ENCODE measurements around the gene DPYD.
"Not testable (repeated sequence)": the region's sequence is repeated elsewhere in the genome, so short reads cannot be mapped to it uniquely, and the experiment has no call there.

The DPYD gene

DNA sequence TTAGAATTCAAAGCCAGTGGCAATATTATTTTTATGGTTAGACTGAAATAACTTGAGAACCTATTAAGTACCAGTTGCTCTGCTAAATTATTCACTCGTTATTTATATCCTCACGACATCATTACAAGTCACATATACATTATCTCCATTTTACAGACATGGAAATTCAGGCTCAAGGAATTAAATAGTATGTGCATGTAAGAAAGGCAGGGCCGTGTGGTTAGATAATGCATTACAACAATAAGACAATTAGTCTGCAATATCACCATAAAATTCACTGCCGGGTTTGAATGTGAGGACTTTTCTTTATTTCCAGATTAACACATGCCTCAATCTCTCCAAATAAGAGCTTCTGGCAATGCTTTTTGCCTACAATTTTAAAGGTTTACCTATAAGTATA, 675.8 kb downstream of the DPYD start:
- in situ Hi-C loops (cut with MboI; ENCODE audit: low sequenced_read_pairs) = no loop called here

DNA sequence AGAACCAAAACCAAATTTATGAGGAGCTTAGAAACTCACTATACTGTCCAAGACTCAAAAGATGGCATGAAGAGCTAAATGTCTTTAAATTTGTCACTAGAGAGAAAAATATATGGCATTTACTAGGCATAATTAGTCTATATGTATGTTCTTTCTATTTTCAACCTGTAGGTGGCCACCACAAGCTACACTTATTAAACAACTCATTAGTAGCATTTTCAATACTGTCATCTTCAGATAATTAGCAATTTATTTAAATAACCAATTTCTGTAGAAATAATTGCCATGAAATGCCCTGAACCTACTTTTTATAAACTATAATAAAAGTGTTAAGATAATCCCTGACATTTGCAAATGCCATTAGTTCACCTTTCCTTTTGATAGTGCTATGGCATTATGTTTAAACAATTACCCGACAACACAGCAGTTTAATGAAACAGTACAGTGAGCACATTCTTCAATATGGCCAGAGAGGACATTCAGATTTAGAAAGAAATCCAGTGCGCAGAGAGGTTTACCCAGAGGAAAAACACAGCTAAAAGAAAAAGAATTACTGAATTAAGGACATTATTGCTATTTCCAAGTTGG, 676.8 kb downstream of the DPYD start:
- in situ Hi-C loops (cut with MboI; ENCODE audit: low sequenced_read_pairs) = no loop called here

DNA sequence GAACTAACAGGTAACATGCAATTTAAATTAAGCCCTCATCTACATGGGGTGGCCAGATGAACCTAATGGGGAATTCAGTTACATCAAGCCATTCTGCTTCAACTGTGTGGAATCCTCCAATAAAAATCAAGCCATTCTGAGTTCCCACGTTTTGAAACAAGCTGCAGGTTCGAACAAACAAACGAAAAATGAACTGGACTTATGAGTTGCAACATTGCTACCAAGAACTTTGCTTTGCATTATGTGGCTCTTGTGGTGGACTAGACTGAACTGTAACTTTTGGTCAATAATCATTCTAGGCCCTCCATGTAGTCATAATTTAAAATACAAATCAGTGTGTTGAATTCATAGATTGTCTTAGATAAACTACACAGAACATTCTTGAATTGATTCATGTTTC, 682.0 kb downstream of the DPYD start:
- in situ Hi-C loops (cut with MboI; ENCODE audit: low sequenced_read_pairs) = no loop called here

DNA sequence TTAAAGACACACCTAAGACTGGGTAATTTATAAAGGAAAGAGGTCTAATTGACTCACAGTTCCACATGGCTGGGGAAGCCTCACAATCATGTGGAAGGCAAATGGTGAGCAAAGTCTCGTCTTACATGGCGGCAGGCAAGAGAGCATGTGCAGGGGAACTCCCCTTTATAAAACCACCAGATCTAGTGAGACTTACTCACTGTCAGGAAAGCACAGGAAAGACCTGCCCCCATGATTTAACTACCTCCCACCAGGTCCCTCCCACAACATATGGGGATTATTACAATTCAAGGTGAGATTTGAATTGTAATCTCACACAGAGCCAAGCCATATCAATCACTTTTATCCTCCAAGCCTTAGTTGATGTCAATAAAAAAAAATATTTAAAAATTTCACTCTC, 689.5 kb downstream of the DPYD start:
- in situ Hi-C loops (cut with MboI; ENCODE audit: low sequenced_read_pairs) = not testable (repeated sequence)

DNA sequence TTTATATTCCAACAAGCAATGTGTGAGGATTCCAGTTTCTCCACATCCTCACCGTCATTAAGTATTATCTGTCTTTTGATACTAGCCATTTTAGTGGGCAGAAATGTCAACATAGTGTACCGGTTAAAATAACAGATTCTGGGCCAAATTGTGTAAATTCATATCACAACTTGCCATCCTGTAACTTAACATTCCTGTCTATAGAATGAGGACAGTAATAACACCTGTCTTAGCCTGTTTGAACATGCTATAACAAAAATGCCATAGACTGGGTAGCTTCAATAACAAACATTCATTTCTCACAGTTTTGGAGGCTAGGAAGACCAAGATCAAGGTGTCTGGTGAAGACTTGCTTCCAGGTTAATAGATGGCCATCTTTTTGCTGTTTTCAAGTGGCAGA, 708.2 kb downstream of the DPYD start:
- in situ Hi-C loops (cut with MboI; ENCODE audit: low sequenced_read_pairs) = no loop called here

DNA sequence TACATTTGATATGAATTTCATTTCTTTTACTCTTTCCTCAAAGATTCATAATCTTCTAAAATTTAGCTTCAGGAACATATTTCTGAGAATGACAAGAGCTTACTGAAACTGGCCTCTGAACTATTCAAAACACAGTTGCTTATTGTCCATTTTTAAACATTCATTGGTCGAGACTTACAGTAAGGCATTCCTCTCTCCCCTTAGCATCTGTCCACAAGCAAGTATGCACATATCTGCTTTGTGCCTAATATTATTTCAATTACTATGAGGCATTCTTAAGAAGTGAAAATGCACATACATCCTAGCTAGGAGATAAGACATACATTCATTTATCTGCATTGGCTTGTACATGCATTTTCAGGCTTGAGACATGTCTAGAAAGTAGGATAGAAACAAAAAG, 710.5 kb downstream of the DPYD start:
- in situ Hi-C loops (cut with MboI; ENCODE audit: low sequenced_read_pairs) = no loop called here

DNA sequence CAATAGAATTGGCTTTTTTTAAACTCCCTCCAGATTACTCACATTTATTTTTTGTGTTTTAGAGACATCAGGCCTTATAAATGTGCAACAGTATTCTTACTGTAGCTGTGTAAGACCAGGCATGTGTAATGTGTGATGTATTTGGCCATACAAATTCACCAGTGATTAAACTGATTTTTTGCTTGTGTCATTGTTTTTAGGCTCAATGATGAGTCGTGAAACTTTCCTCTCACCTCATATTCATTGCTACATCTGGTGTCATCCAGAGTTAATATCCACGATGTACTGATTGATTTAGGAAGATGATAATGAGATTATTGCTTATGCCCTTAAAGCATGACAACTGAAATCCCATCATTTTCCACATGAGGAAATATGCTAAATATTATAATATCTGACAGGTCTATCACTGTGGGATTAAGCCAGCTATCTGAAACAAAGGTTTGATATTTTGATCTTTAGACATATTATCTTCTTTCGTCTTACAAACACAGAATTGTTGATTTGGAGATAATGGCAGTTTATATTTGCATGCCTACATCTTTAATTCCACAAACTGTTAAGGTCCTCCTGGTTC, 711.4 kb downstream of the DPYD start:
- in situ Hi-C loops (cut with MboI; ENCODE audit: low sequenced_read_pairs) = no loop called here

DNA sequence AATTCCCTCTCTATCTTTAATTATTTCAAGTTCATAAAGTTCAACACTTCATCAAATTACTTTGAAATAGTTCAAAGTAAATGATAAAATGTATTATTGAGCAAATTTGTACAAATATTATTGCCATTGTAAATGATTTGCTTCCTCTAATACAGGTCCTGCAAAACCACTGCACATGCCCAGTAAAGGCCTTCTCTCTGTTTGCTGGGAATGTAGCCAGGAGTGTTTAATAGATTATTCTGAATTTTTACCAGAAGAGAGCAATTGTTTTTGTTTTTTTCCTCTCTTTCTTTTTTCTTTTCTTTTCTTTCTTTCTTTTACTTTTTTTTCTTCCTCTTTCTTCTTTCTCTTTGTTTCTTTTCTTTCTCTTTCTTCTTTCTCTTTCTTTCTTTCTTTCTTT, 713.0 kb downstream of the DPYD start:
- in situ Hi-C loops (cut with MboI; ENCODE audit: low sequenced_read_pairs) = no loop called here

DNA sequence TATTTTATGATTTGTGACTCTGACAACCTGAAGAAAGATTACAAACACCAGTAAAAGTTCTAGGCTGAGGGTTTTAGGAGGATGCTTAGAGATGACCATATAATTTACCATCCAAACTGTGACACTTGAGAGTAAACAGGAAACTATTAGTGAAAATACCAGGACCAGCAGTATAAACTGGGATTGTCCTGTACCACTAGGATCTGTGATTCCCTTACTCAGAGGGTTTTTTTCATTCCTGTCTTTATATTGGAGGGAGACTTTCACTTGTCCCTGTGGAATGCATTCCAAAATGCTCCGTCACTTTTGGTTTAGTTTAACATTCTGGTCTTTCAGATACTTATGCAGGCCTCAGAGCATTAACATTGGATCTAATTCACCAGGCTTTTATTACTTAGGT, 716.4 kb downstream of the DPYD start:
- in situ Hi-C loops (cut with MboI; ENCODE audit: low sequenced_read_pairs) = no loop called here

DNA sequence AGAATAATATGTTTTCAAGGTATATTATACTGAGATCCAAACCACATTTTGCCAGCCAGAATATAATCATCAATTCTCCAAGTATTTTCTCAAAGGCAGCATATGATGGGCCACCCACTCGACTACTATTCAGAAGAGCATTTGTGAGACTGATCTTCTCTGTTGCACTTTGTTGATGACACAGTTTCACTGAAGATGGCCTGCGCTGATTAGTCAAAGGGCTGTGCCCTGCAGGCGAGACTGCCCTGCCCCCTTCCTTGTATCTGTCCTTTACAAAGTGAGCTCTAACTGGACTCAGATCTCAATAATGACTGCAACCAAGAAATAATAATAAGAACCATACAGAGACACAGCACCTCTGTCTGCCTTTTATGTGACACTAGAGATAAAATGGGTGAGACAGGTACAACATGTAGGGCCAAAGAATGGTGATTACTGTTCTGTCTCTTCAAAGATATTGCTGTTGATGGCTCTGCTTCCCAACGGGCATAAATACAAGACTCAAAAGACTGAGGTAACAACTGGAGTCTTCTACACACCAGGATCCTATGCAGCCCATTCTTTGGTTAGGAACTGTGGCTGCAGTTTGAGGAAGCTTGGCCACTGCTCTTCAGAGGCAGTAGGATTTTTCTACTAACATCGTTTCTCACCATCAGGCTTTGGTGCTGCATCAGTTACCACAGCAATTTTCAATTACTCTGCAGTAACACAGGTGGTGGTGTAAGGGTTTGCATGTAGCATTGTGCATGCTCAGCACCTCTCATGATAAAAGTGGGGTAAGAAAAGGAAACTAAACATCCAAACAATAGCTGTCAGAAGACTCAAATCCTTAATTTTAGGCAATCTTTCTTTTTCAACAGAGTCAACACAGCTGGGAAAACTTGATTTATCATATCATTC, 718.1 kb downstream of the DPYD start:
- in situ Hi-C loops (cut with MboI; ENCODE audit: low sequenced_read_pairs) = no loop called here

DNA sequence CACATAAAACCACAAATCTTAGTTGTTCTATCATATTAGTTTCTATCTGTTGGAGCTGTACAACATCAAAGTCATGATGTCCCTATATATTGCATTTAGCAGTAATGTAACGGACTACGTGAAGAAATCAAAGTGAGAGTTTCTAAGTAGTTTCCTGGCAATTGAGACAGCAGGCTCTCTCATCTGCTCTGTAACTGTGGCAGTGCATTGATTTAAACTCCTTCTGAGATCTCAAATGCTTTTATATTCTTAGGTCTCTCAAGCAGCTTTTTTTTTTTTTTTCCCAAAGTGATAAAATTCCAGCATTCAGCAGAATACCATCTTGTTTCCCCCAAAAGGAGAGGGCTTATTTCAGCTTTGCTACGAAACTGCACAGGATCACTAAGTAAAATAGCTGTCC, 719.2 kb downstream of the DPYD start:
- in situ Hi-C loops (cut with MboI; ENCODE audit: low sequenced_read_pairs) = no loop called here

DNA sequence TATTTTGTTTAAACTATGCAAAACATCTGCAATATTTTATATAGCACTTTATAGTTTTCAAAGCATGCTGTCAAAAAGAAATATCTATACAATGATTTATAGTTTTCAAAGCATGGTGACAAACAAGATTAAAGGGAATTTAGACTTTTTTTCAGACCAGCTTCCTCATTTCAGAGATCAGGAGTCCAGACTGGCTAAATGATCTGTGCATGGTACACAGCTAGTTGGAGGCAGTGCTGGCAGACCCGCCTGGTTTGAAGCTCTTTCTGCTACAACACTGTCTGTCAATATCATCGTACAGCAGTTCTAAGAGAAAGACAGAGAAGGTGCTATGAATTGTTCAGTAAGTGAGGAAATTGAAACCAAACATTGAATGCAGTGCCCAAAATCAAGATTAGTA, 720.2 kb downstream of the DPYD start:
- in situ Hi-C loops (cut with MboI; ENCODE audit: low sequenced_read_pairs) = no loop called here

DNA sequence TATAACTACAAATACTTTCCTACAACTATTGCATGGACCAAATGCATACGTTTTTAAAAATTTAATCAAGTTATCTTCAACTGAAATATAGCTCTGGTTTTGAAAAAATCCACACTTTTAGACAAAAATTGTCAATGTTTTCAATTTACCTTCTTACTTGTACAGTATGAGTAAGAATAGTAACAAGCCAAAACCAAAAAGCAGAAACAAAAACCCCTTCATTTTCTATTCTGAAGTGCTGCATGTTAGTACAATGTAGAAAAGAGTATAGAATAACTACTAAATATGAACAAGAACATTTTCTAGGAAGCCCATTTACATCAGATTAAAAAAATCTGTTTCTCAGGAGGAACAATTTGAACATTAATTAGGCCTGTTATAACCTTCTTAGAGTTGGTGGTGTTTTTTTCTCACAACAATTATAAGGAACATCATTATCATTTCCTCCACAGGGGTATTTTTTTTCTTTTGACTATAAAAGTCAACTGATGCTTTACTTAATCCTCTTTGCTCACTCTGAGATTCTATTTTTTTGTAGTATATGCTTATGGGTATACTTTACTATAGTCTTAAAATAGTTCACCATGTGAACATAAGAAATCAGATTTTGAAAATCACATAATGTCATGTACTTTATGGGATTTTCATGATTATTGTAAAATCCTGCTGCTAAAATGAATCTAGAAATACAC, 723.9 kb downstream of the DPYD start:
- in situ Hi-C loops (cut with MboI; ENCODE audit: low sequenced_read_pairs) = no loop called here

DNA sequence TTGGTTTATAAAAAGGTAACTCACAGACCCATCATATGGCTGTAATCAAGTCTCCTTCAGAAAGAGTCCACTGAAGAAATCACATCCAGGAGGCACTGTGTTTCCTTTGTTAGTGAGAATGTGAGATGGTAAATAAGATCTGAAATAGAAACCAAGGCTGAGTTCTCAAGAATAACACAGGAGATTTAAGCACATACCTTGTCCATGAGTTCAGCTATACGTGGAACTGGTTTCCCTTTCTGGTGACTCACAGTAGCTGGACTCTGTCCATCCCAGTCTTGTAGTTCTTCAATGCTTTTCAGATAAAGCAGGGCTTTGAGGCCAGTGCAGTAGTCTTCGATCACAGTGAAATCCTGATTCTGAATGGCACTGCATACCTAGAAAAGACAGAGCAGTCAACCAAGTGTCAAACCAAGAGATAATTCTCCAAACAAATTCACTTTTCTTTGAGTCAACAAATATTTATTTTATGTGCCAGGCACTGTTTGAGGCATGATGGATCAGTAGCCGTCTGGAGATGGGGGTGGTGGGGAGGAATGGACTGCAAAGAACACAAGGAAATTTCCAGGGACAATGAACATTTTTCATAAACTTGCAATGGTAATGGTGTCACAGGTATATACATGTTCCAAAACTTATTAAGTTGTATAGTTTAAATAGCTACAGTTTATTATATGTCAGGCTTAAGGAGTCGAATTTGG, 727.8 kb downstream of the DPYD start:
- in situ Hi-C loops (cut with MboI; ENCODE audit: low sequenced_read_pairs) = no loop called here

DNA sequence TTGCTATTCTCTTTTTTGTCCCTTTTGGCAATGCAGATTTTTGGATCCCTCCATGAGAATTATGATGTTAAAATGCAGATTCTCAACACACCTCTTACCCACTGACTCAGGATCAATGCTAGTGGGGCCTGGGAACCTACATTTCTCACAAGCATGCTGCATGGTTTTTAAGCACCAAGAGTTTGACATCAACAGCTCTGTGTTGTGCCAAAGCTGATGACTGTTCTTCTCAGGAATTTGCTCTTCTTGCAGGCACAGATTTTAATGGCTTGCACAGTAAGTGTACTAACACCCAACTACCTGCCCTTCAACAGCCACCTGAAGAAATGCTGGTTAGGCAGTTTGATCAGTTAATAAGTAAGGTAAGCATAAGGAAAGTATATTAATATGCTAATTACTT, 730.5 kb downstream of the DPYD start:
- in situ Hi-C loops (cut with MboI; ENCODE audit: low sequenced_read_pairs) = no loop called here

DNA sequence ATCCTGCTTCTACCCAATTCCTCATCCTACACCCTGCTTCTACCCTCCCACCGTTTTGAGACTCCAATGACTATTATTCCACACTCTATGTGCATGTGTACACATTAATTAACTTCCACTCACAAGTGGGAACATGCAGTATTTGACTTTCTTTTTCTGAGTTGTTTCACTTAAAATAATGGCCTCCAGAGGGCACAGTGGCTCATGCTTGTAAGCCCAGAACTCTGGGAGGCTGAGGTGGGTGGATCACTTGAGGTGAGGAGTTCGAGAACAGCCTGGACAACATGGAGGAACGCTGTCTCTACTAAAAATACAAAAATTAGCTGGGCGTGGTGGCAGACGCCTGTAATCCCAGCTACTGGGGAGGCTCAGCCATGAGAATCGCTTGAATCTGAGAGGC, 734.5 kb downstream of the DPYD start:
- in situ Hi-C loops (cut with MboI; ENCODE audit: low sequenced_read_pairs) = no loop called here

DNA sequence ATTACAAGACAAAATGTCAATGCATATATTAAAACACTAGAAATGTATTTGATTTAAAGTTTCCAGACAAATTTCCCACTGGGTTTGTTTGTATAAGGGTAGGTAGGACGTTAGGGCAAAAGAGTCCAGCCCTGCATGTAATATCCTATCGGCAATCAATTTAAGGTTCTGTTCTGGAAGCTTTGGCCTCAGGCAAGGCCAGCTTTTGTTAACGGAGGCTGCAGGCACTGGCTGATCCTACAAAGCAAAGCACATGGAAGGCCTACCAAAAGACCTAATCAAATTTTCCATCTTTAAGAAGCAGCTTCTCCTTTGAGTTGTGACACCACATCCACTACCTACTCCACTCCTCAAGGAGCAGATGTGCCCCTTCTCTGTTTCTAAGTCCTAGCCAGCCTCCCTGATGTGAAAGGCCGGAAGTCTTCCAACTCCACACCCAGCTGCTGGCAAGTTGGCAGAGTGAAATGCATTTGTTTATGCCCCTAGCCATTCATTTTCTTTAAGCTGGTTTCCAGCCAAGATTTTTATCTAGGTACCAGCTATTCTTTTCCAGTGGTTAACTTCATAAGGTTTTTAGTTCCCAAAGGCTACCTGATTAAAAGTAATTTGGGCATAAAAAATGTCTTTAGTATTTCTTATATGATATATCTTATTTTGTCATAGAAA, 746.7 kb downstream of the DPYD start:
- in situ Hi-C loops (cut with MboI; ENCODE audit: low sequenced_read_pairs) = no loop called here

DNA sequence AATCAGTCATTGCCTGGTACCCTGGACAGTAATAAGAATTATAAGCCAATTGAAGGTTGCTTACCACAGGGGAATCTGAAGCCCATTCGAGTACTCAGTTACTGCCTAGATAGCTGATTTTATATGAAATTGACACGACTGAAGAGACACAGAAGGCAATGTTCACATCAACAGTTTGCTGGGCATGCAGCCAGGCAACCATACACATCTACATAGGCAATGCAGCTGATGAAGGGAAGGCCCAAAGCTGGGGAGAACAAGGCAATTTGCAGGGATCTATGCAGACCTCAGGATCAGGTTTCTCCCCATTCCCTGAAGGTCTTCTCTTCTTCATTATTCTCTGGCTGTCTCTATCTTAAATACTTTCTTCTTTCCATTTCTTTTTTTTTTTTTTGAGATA, 750.5 kb downstream of the DPYD start:
- in situ Hi-C loops (cut with MboI; ENCODE audit: low sequenced_read_pairs) = no loop called here

DNA sequence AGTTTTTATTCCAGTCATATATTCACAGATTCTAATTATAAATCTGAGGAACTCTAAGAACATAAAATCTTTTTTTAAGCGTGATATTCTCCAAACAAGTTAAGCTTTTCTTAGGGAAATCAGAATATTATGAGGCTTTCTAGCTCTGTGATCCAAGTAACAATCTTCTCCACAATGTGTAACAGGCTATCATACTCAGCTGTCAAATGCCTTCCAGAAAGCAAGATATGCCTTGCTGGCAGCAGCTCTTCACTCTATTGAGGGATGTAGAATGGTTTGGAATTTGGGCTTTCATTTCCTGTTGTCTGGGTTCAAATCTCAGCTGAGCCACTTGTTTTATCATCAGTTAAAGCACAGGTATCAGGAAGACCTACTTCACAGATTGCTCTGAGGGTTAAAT, 752.8 kb downstream of the DPYD start:
- in situ Hi-C loops (cut with MboI; ENCODE audit: low sequenced_read_pairs) = no loop called here

DNA sequence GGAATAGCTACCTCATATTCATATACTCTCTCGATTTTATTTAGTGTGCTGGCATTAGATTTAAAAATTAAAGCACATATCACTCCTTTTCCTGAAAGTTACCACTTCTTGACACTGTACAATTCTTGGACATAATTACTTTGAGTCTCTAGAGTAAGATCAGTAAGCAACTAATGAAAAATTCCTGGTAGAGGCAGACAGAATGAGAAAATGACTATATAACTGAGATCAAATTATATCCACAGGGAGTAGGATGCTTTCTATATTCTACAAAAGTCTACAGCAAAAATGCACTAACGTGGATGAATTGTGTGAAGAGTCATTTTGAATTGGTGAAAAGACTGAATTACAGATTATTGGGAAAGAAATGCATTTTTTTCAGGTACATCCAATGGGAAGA, 753.6 kb downstream of the DPYD start:
- in situ Hi-C loops (cut with MboI; ENCODE audit: low sequenced_read_pairs) = no loop called here

DNA sequence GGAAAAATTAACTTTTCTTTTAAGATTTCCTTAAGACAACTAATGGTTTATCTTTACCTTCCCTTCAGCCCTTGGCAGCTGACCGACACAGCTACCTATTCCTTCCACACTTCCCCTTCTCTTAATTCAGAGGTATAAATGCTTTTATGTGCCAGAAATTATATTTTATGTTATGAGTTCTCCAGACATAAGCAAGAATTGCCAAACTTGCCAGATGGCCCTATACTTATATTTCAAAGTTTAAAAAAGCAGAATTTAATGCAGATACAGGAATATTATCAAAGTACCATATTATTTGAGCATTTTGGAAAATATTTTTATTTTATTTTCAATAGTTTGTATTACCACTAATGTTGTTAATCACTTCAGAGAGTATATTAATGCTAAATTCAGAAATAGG, 754.2 kb downstream of the DPYD start:
- in situ Hi-C loops (cut with MboI; ENCODE audit: low sequenced_read_pairs) = no loop called here

Data from HL-60/S4 treated with phorbol 12-myristate 13-acetate at 8.2 ng/mL for 4 days and 3 days (cell line).